KOPT-K1 (cell line): ENCODE measurements around the gene RFPL1.
"Not testable (repeated sequence)": the region's sequence is repeated elsewhere in the genome, so short reads cannot be mapped to it uniquely, and the experiment has no call there.

ENCODE experiments used
- H3K27ac ChIP-seq: fragments of 200-600 bp; sonication (generic); 2 replicates; pipeline ENCODE4 v1.5.1; 2016; ENCODE audit warnings: antibody characterized with exemption, mild to moderate bottlenecking, low read depth, low read length; ENCODE audit not compliant: poor library complexity, severe bottlenecking
- H3K36me3 ChIP-seq: fragments of 200-600 bp; sonication (generic); 2 replicates; pipeline ENCODE4 v1.5.1; 2017; ENCODE audit warnings: antibody characterized with exemption, mild to moderate bottlenecking, low read length, moderate library complexity; ENCODE audit not compliant: insufficient read depth
- H3K9me3 ChIP-seq: fragments of 200-600 bp; sonication (generic); 2 replicates; pipeline ENCODE4 v1.5.1; 2017; ENCODE audit warnings: antibody characterized with exemption, low read length, mild to moderate bottlenecking; ENCODE audit not compliant: insufficient read depth, poor library complexity, severe bottlenecking

Gene RFPL1

DNA sequence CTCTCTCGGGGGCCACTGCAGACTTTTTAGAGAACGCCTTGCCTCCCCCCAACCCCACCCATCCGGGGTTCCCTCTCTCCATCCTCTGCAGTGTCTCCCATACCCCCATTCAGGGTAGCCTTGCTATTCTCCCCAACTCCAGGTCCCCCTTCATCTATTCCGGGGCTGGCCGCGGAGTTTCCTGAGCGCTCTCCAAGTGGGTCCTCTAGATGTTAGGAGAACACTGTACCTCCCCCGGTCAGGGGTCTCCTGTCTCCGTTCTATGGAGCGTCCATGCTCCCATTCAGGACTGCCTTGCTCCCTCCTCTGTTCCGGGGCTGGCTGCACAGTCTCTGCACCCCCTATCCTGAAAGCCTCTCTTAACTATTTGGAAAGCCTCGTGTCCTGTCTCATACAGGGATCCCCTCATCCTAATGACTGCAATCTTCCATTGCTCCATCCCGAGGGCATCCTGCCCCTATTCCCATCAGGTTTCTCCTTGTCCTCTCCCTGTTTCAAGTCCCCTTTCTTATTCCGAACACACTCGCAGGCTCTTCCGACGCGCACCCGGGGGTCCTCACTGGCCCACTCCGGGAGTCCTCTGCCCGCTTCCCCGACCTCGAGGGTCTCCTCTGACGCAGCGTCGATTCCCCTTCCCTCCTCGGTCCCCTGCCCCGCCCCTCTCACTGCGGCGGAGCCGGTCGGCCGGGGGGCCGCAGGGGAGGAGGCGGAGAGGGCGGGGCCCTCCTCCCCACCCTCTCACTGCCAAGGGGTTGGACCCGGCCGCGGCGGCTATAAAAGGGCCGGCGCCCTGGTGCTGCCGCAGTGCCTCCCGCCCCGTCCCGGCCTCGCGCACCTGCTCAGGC, 41.3 kb downstream of the RFPL1 start, which contains the start of gene NEFH:
Gene NEFH, plus strand, starts transcription at position 802 of the 845 bp plus-strand sequence. CDS start 45 bp downstream, outside the sequence.
- Histone ChIP-seq H3K36me3 (no peaks in the 10 kb centered on the region), H3K27ac (no peak within 1 kb of the TSS), H3K9me3 (no peaks in the 10 kb centered on the region)

DNA sequence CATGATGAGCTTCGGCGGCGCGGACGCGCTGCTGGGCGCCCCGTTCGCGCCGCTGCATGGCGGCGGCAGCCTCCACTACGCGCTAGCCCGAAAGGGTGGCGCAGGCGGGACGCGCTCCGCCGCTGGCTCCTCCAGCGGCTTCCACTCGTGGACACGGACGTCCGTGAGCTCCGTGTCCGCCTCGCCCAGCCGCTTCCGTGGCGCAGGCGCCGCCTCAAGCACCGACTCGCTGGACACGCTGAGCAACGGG, 41.8 kb downstream of the RFPL1 start:
- Histone ChIP-seq H3K36me3 (no peaks in the 10 kb centered on the region), H3K9me3 (no peaks in the 10 kb centered on the region), H3K27ac (no peak overlapping the region)

DNA sequence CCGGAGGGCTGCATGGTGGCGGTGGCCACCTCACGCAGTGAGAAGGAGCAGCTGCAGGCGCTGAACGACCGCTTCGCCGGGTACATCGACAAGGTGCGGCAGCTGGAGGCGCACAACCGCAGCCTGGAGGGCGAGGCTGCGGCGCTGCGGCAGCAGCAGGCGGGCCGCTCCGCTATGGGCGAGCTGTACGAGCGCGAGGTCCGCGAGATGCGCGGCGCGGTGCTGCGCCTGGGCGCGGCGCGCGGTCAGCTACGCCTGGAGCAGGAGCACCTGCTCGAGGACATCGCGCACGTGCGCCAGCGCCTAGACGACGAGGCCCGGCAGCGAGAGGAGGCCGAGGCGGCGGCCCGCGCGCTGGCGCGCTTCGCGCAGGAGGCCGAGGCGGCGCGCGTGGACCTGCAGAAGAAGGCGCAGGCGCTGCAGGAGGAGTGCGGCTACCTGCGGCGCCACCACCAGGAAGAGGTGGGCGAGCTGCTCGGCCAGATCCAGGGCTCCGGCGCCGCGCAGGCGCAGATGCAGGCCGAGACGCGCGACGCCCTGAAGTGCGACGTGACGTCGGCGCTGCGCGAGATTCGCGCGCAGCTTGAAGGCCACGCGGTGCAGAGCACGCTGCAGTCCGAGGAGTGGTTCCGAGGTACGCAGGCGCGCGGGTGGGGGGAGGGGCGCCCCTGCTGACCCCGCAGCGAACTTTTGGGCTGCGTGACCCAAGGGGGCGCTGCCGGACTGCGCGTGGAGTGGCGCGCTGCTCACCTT, 42.3 kb downstream of the RFPL1 start:
- H3K36me3 ChIP-seq = no peaks in the 10 kb centered on the region
- H3K27ac ChIP-seq = no peak overlapping the region
- H3K9me3 ChIP-seq = no peaks in the 10 kb centered on the region

DNA sequence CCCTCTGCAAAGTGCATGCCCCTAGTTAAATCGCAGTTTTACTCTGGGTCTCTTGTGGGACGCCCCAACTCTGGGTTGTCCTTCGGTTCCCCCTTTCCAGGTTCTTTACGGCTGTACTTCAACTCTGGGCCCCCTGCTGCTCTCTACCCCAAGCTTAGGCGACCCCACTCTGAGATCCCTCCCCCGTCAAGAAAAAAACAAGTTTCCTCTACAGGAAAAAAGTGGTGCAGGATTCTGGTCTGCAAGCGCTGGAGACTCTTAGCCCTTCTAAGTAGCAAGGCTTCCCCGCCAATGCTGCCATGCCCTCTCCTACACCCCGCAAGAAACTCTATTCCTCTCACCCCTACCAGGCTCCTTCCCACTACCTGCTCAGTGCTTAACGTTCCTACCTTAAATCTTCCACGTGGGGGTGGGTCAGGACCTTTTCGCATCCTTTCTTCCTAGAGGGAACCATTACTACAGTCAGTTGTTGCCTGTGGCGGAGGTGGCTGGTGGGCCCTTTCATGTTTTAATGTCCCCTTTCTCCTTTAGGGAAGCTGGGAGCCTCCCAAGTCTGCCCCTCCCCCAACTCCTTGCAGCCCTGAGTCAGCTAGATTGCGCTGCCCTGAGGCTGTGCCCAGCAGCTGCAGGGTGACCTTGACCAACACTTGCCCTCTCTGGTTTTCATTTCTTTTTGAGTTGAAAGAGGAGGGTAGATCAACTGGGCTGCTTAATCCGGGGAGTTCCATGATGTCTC, 43.0 kb downstream of the RFPL1 start:
- no peaks in the 10 kb centered on the region for H3K36me3 ChIP-seq
- H3K9me3 ChIP-seq = no peaks in the 10 kb centered on the region
- H3K27ac ChIP-seq = no peak overlapping the region

DNA sequence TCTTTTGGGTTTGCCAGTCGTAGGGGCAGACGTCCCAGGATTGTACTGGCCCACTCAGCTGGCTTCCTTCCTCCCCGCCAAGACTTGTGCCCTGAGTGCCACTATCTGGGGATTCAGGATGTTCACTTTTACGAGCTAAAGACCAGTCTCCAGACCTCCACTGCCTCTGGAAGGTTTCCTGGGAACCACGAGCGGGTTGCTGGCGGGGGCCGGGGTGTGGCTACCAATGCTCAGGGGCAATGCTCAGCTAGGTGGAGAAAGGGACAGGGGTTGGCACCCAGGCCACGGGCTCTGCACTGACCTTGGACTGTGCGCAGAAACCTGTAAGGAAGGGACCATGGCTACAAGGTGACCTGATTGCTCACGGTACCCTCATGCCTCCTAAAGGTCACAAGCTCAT, 43.9 kb downstream of the RFPL1 start:
- H3K9me3 ChIP-seq = no peaks in the 10 kb centered on the region
- no peaks in the 10 kb centered on the region for H3K36me3 ChIP-seq
- no peak overlapping the region for H3K27ac ChIP-seq

DNA sequence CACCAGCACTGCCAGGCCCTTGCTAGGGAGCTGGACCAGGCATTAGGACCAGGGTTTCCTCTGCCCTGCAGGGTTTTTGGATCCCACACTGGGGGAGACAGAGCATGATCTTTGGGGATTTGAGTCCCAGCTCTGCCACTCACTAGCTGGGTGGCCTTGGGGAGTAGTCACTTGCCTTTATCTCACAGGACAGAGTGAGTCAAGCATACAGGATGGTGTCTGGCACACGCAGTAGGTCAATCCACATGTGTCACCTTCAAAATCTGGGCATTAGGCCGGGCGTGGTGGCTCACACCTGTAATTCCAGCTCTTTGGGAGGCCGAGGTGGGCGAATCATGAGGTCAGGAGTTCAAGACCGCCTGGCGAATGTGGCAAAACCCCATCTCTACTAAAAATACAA, 44.3 kb downstream of the RFPL1 start:
- Histone ChIP-seq H3K9me3 (no peaks in the 10 kb centered on the region), H3K27ac (no peak overlapping the region), H3K36me3 (no peaks in the 10 kb centered on the region)

DNA sequence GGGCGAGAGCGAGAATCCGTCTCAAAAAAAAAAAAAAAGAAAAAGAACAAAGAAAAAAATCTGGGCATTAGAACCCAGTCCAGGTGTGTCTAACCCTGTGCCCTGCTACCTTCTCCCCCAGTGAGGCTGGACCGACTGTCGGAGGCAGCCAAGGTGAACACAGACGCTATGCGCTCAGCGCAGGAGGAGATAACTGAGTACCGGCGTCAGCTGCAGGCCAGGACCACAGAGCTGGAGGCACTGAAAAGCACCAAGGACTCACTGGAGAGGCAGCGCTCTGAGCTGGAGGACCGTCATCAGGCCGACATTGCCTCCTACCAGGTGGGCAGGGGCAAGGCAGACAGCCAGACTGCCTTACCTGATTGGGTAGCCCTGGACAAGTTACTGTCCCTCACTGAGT, 44.9 kb downstream of the RFPL1 start:
- Histone ChIP-seq H3K9me3 (no peaks in the 10 kb centered on the region), H3K27ac (no peak overlapping the region), H3K36me3 (no peaks in the 10 kb centered on the region)

DNA sequence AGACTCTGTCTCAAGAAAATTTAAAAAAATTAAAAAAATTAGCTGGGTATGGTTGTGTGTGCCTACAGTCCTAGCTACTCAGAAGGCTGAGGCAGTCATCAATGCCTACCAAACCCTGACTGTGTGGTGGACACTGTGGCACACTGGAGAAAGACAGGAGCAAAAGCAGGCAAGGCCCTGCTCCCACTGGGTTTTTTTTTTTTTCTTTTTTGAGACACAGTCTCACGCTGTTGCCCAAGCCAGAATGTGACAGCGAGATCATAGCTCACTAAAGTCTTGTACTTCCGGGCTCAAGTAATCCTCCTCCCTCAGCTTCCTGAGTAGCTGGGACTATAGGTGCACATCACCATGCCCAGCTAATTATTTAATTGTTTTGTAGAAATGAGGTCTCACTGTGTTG, 46.3 kb downstream of the RFPL1 start:
- H3K27ac ChIP-seq = no peak overlapping the region

DNA sequence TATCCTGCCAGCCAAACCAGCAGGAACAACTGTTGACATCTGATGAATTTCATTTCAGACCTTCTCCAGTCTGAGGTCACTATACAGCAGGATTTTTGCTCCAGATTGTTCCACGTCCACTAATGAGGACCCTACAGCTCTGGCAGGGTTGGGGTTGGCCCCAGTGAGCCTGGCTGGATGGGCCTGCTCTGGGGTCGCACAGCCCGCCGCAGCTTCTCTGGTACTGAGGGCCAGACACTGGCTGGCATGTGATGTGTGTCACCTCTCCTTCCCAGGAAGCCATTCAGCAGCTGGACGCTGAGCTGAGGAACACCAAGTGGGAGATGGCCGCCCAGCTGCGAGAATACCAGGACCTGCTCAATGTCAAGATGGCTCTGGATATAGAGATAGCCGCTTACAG, 47.1 kb downstream of the RFPL1 start:
- Histone ChIP-seq H3K36me3 (no peaks in the 10 kb centered on the region), H3K9me3 (no peaks in the 10 kb centered on the region), H3K27ac (no peak overlapping the region)

More for the DNA sequence above, 46.3 kb downstream of the RFPL1 start:
- Histone ChIP-seq H3K36me3 (no peaks in the 10 kb centered on the region), H3K9me3 (no peaks in the 10 kb centered on the region)

DNA sequence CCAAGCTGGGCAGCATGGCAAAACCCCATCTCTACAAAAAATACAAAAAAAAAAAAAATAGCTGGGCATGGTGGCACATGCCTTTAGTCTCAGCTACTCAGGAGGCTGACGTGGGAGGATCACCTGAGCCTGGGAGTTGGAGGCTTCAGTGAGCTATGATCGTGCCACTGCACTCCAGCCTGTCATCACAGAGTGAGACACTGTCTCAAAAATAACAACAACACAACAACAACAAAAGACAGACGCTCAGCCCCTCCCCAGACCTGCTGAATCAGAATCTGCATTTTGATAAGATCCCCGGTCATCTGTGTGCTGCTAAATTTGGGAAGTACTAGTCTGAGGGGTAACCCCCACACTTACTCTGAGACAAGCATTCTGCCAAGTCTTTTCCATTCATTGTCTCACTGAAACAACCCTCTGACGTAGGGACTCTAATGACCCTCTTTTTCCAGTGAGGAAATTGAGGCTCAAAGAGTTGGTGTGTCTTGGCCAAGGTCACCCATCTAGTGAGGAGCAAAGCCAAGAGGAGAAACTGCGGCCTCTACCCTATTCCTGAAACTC, 49.1 kb downstream of the RFPL1 start:
- Histone ChIP-seq H3K9me3 (no peaks in the 10 kb centered on the region), H3K27ac (no peak overlapping the region)

DNA sequence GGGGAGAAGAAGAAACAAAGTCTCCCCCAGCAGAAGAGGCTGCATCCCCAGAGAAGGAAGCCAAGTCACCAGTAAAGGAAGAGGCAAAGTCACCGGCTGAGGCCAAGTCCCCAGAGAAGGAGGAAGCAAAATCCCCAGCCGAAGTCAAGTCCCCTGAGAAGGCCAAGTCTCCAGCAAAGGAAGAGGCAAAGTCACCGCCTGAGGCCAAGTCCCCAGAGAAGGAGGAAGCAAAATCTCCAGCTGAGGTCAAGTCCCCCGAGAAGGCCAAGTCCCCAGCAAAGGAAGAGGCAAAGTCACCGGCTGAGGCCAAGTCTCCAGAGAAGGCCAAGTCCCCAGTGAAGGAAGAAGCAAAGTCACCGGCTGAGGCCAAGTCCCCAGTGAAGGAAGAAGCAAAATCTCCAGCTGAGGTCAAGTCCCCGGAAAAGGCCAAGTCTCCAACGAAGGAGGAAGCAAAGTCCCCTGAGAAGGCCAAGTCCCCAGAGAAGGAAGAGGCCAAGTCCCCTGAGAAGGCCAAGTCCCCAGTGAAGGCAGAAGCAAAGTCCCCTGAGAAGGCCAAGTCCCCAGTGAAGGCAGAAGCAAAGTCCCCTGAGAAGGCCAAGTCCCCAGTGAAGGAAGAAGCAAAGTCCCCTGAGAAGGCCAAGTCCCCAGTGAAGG, 50.9 kb downstream of the RFPL1 start:
- H3K27ac ChIP-seq, H3K36me3 ChIP-seq: not testable (repeated sequence)

More for the DNA sequence above, 49.1 kb downstream of the RFPL1 start:
- no peaks in the 10 kb centered on the region for H3K36me3 ChIP-seq

DNA sequence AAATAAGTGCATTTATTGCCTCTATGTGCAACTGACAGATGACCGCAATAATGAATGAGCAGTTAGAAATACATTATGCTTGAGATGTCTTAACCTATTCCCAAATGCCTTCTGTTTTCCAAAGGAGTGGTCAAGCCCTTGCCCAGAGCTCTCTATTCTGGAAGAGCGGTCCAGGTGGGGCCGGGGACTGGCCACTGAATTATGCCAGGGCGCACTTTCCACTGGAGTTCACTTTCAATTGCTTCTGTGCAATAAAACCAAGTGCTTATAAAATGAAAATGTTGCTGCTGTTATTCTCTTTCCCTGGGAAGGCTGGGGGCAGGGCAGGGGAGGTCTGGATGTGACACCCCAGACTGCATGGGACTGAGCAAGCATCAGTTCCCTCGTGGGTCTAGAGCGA, 52.6 kb downstream of the RFPL1 start:
- Histone ChIP-seq H3K9me3 (no peaks in the 10 kb centered on the region), H3K27ac (no peak overlapping the region), H3K36me3 (no peaks in the 10 kb centered on the region)

More for the DNA sequence above, 50.9 kb downstream of the RFPL1 start:
- H3K9me3 ChIP-seq = not testable (repeated sequence)
